ENCODE measurements around the gene IPCEF1. TPM values are rescaled to one million over a fixed set of nuclear protein-coding genes. Genes with fewer than 3 reads are reported as not detected.

Gene IPCEF1
- total and polyA plus RNA-seq, 2 experiments from 2014 or later: 0.15 TPM; not detected in 1

DNA sequence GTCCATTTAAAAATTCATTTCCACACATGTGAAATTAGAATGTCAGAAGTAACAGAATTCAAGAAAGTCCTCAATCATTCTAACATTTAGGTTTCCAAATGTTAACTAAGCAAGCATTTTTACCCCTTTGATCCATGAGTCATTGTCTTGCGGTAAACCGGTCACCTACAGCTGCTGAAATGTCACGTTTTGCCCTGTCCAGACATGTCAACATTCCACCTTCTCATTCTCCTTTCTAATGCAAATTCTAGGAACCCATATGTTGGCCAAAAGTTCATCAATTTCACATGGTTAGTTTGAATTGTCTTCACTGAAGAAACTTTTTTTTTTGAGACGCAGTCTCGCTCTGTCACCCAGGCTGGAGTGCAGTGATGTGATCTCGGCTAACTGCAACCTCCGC is 117.2 kb downstream of the IPCEF1 start:
- Histone ChIP-seq H3K4me3 (no peak overlapping the region), H3K4me1 (ENCODE audit: low read depth) (no peaks in the 10 kb centered on the region), H3K36me3 (no peaks in the 10 kb centered on the region), H3K9me3 (ENCODE audit: low read depth) (no peaks in the 10 kb centered on the region), H3K27ac (no peak overlapping the region), H3K27me3 (no peaks in the 10 kb centered on the region)
- no peak for DNase-seq (ENCODE audit: low read depth in 1 of 2, low spot score in 1 of 2)
- no peak for TF ChIP-seq CTCF (IDR thresholded peaks at IDR 0.05; ENCODE audit: low read depth, low read length)

- H3K36me3 ChIP-seq: no peaks in the 10 kb centered on the region
- no peaks in the 10 kb centered on the region for H3K4me1 ChIP-seq (ENCODE audit: low read depth)
- no peak for TF ChIP-seq CTCF (IDR thresholded peaks at IDR 0.05; ENCODE audit: low read depth, low read length)
- H3K9me3 ChIP-seq (ENCODE audit: low read depth): no peaks in the 10 kb centered on the region
- H3K27me3 ChIP-seq: no peaks in the 10 kb centered on the region
- no peak overlapping the region for H3K4me3 ChIP-seq
- DNase-seq (ENCODE audit: low read depth in 1 of 2, low spot score in 1 of 2): no peak
- no peak overlapping the region for H3K27ac ChIP-seq
Observed at GRCh38 chr6:154238831-154239230, 117.8 kb downstream of the IPCEF1 start.

DNA sequence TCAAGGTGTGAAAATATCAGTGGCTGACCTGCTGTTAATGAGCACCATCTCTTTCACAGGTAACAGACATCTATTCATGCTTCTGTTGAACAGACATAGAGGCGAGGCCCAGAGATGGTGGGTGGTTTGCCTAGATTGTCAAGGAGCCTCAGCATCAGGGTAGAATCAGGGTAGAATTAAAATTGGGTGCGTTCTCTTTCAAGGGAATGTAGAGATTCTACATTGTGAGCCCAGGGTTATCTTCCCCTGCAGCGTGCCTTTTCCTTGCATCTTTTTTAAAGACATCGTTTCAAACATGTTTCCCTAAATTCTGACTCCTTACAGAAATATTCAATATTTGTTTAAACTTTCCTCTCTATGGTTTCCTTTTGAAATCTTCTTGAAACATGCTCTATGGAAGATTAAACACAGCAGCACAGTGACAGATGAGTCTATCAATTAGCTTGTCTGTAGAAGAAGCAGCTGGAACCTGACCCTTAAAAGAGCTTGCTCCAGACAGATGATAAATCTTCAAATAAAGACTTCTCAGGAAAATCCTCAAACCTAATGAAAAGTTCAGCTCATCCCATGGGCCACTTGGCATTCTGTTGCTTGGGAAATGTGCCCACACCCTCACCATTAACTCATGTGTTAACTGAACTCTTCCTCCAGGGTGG is 119.8 kb downstream of the IPCEF1 start:
- Histone ChIP-seq H3K9me3 (ENCODE audit: low read depth) (no peaks in the 10 kb centered on the region), H3K27ac (no peak overlapping the region), H3K4me3 (no peak overlapping the region), H3K36me3 (no peaks in the 10 kb centered on the region), H3K4me1 (ENCODE audit: low read depth) (no peaks in the 10 kb centered on the region), H3K27me3 (no peaks in the 10 kb centered on the region)
- TF ChIP-seq CTCF (IDR thresholded peaks at IDR 0.05; ENCODE audit: low read depth, low read length): no peak
- no peak for DNase-seq (ENCODE audit: low read depth in 1 of 2, low spot score in 1 of 2)

DNA sequence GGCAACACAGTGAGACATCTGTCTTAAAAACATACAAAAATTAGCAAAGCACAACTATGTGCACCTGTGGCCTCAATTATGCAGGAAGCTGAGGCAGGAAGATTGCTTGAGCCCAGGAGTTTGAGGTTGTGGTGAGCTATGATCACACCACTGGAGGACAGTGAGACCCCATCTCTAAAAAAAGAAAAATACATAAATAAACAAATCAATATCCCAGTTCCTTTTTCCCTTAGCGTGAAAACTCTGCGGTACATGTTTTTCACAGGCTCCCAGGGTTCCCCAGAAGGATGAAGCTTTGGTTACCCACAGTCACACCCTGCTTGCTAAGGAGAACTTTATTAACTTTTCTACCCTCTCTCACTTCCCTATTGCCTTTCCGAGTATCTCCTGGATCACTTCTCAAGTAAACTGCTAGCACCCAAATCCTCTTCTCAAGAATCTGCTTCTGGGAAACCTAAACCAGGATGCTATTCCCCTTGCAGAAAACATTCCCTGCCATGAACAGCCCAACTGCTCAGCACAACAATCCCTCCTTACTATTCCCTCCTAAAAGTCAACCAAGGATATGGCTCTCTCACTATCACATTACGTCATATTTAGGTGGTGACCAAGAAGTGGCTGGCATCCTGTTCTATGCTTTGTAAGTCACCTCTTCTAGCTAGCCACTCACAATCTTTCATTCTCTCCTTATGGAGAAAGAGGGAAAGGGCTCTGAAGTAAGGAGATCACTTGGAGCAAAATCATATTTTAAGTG is 122.4 kb downstream of the IPCEF1 start:
- Histone ChIP-seq H3K9me3 (ENCODE audit: low read depth) (no peaks in the 10 kb centered on the region), H3K27ac (no peak overlapping the region), H3K4me3 (no peak overlapping the region), H3K4me1 (ENCODE audit: low read depth) (no peaks in the 10 kb centered on the region), H3K27me3 (no peaks in the 10 kb centered on the region), H3K36me3 (no peaks in the 10 kb centered on the region)
- no peak for DNase-seq (ENCODE audit: low read depth in 1 of 2, low spot score in 1 of 2)
- no peak for TF ChIP-seq CTCF (IDR thresholded peaks at IDR 0.05; ENCODE audit: low read depth, low read length)

DNA sequence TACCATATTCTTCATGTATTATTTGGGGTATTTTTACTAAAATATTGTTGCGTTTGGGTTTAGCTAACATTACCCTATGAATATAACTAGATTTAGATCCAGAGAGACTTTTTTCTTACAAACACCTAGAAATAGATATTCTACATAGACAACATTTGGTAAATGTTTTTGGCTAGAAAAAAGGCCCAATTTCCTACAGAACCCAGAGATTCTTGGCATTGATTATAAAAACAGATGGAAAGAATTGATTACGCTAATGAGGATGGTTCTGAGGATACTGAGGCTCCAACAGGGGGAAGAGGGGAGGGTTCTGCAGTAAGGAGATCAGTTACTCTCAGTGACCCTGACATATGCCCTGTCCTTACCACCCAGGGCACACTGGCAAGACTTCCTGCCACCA is 123.2 kb downstream of the IPCEF1 start:
- H3K36me3 ChIP-seq: no peaks in the 10 kb centered on the region
- no peak overlapping the region for H3K4me3 ChIP-seq
- no peak overlapping the region for H3K27ac ChIP-seq
- no peaks in the 10 kb centered on the region for H3K27me3 ChIP-seq
- no peaks in the 10 kb centered on the region for H3K4me1 ChIP-seq (ENCODE audit: low read depth)
- no peak for TF ChIP-seq CTCF (IDR thresholded peaks at IDR 0.05; ENCODE audit: low read depth, low read length)
- no peak for DNase-seq (ENCODE audit: low read depth in 1 of 2, low spot score in 1 of 2)
- H3K9me3 ChIP-seq (ENCODE audit: low read depth): no peaks in the 10 kb centered on the region
